Nucleus accumbens (tissue), 56 donors: ENCODE results near the gene ASB2.

Experiments
- DNase-seq, 56 donors: peaks; one replicate each; lab custom pipeline; 2025; lab: John Stamatoyannopoulos, UW

ASB2 gene

GRCh38 chr14:94001501-94002396 lies 25.4 kb upstream of the ASB2 start:
- peak in 41 of 56 donors; percentile 7 to 68 (median 30) for DNase-seq

DNA sequence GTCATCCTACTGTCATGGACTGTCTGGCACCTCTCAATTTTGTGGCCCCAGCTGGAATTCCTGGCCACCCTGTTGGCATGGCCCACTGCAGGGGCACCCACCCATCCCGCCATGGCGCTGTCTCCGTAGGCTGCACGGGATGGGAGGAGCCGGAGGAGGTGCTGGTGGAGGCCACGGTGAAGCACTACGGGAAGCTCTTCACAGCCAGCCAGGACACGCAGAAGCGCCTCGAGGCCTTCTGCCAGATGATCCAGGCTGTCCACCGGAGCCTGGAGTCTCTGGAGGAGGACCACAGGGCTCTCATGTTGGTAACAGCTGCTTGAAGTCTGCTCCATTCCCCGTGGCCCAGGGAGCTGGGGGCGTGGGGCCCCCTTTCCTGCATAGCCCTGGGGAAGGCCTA lies 24.6 kb upstream of the ASB2 start:
- DNase-seq: no peak

DNA sequence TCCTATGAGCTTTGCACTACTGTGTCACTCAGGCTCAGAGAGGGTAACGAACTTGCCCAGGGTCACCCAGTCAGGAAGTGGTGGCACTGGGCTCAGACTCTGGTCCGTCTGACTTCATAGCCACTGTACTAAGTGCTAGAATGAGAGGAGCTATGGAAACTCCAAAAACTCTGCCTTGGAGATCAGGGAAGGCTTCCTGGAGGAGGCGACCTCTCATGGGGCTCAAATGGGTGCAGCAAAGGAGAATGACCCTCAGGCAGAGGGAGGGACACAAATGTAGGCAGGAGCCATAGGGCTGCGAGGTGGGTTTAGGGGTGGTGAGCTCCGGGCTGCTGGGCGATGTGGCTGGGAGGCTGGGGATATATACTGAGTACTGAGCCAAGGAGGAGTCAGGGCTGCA lies 23.9 kb upstream of the ASB2 start:
- no peak for DNase-seq

DNA sequence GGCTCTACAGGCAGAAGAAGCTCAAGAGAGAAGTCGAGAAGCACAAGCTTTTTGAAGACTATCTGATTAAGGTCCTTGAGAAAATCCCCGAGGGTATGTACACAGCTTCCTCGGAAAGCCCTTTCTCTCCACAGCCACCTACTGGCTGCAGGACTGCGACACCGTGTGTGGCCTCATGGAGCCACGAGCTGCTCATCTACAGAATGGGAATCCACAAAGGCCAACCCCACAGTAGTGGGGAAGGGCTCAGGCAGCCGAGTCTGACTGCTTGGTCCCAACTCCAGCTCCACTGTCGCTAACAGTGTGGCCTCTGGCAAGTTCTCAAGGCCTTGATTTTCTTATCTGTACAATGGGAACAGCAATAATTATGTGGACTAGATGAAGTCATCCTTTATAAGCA lies 23.2 kb upstream of the ASB2 start:
- DNase-seq: no peak

GRCh38 chr14:93998871-93999403 lies 22.6 kb upstream of the ASB2 start:
- no peak for DNase-seq

- no peak for DNase-seq
These were observed 21.8 kb upstream of the ASB2 start for GRCh38 chr14:93997916-93998870.

DNA sequence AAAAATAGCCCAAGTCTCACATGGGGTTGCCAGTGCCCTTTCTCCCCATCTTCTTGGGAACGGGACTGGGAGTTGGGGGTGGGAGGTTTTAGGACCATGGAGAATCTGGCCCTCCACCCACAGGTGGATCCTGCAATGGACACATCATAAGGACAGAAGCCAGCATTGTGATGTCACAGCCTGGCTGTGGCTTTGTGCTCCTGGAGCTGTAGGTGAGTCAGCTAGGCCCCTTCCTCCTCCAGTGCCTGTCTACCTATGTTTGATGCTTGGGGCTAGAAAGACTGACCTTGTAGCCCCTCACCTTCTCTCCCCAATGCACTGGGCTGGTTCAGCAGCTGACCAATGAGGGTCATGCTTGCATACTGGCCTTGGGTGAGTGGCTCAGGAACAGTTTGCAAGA lies 20.7 kb upstream of the ASB2 start, which contains the start of gene CCDC197:
Gene CCDC197 (plus strand): TSS at position 220 of the 400 bp plus-strand sequence. CDS start 831 bp downstream, outside the sequence.
- DNase-seq: no peak

GRCh38 chr14:93996130-93996695 lies 19.8 kb upstream of the ASB2 start:
- DNase-seq: no peak

- peak in 24 of 56 donors; percentile 15 to 69 (median 34) for DNase-seq
These were observed 18.7 kb upstream of the ASB2 start for GRCh38 chr14:93994919-93995682.

- DNase-seq: no peak
These were observed 17.0 kb upstream of the ASB2 start for GRCh38 chr14:93993382-93993781.

DNA sequence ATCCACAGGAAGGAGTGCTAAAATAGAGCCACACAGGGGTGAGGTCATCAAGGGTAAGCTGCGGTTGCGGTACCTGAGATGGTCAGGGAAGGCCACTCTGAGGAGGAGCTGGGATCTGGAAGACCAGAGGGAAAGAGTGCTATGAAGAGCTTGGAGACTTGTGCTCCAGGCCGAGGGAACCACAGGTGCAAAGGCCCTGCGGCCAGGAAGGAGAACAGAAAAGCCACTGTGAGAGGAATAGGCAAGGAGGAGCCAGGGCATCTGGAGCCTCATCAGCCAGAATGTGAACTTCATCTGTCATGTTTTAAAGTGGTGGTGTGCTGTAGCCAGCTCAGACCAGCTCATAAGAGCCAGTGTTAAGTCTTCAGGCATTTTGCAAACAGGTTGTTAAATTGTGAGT lies 15.3 kb upstream of the ASB2 start:
- no peak for DNase-seq

DNA sequence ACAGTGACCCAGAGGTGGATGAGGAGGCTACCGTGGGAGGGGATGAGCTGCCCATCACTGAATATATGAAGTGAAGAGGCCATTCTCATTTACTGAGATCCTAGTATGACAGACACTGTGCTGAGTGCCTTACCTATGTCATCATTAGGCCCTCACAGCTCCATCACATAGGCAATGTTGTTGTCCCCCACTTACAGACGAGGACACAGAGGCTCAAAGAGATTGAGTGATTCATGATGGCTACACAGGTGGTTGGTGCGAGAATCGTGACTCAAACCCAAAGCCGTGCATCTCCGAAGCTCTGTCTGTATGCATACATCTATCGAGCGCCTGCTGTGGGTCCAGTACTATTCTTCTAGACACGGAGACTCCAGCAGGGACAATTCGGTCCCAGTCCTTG lies 14.8 kb upstream of the ASB2 start:
- DNase-seq: no peak

- no peak for DNase-seq
These were observed 13.6 kb upstream of the ASB2 start for GRCh38 chr14:93989939-93990338.

DNA sequence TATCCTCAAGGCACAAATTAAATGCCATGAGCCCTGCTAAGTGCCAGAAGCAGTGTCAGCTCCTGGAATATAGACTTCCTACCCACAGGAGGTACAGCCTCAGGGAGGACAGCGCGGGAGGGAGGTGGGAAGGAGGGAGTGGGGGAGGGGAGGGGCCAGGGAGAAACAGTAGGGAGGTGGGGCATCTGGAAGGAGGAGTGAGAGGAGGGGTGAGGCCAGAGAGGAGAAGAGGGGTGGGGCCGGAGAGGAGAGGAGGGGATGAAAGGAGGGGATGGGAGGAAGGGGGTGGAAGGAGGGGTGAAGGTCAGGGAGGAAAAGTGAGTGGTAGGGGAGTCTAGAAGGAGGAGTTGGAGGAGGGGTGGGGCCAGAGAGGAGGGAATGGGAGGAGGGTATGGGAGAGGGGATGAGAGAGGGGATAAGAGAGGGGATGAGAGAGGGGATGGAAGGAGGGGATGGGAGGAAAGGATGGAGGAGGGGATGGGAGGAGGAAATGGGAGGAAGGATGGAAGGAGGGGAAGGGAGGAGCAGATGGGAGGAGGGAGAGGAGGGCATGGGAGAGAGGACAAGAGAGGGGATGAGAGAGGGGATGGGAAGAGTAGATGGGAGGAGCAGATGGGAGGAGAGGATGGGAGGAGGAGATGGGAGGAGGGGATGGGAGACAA lies 11.6 kb upstream of the ASB2 start:
- DNase-seq: no peak

- no peak for DNase-seq
These were observed 11.0 kb upstream of the ASB2 start for GRCh38 chr14:93987376-93987775.

DNA sequence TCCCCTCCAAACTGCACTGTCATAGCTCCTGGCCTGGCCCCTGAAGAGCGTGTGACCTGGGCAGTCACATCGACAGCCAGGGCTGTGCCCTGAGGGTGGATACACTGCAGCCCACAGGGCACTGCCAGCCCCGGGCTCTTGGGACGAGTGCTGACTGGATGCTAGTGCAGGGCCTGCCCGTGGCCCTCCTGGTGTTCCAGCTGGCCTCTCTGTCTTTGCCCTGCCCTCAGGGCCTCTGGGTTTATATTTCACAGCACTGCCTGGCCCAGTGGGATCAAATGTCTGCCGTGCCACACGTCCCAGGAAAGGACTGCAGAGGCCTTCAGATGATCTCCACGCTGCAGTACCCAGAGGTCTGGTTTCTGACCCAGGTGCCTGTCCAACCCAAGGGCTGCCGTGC lies 10.6 kb upstream of the ASB2 start:
- DNase-seq: no peak

- peak in 32 of 56 donors; percentile 9 to 65 (median 32) for DNase-seq
These were observed 8.6 kb upstream of the ASB2 start for GRCh38 chr14:93984987-93985410.

- DNase-seq: no peak
These were observed 7.7 kb upstream of the ASB2 start for GRCh38 chr14:93984070-93984469.
